Measurements from ENCODE around the gene GALNT17. TPM values are rescaled to one million over a fixed set of nuclear protein-coding genes. Genes with fewer than 3 reads are reported as not detected.

Gene GALNT17
- total RNA-seq, 1 donor from 2014 or later, result 3.9 TPM

DNA sequence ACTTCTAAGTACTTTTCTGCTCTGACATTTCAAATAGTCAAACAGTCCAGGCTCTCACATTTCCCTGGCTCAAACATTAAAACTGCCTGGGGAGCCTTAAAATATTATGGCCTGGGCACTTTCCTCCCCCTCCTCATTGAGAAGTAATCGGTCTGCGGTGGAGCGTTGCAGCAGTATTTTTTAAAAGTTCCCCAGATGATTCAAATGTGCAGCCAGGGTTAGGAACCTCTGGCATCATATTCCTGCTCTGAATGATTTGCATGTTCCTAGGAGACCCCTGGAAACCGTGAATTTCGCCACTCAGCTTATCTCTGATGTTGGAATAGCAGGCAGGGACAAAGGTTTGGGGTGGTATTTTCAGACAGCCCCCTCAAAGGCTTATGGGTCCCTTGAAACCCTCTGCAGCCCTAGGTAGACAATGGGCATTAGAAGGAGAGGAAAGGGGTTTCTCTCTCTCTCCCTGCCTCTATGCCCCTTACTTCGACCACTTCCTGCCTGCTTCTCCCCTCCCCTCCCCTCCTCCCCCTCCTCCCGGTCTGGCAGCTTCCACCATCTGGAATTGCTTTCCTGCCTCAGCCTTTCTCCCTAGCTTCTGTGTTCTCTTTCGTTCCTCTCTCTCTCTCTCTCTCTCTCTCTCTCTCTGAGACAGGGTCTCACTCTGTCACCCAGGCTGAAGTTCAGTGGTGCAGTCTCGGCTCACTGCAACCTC, 622.2 kb downstream of the GALNT17 start:
- H3K27ac Mint-ChIP-seq, result no peak overlapping the region
- H3K36me3 Mint-ChIP-seq (ENCODE audit: insufficient read depth), result no peaks in the 10 kb centered on the region
- H3K4me1 Mint-ChIP-seq (ENCODE audit: low read depth), result no peaks in the 10 kb centered on the region
- peaks cover 26% of the 10 kb centered on the region for H3K9me3 Mint-ChIP-seq (ENCODE audit: low read depth)
- TF ChIP-seq, protein P1, sequence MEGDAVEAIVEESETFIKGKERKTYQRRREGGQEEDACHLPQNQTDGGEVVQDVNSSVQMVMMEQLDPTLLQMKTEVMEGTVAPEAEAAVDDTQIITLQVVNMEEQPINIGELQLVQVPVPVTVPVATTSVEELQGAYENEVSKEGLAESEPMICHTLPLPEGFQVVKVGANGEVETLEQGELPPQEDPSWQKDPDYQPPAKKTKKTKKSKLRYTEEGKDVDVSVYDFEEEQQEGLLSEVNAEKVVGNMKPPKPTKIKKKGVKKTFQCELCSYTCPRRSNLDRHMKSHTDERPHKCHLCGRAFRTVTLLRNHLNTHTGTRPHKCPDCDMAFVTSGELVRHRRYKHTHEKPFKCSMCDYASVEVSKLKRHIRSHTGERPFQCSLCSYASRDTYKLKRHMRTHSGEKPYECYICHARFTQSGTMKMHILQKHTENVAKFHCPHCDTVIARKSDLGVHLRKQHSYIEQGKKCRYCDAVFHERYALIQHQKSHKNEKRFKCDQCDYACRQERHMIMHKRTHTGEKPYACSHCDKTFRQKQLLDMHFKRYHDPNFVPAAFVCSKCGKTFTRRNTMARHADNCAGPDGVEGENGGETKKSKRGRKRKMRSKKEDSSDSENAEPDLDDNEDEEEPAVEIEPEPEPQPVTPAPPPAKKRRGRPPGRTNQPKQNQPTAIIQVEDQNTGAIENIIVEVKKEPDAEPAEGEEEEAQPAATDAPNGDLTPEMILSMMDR (IDR thresholded peaks at IDR 0.05; ENCODE audit: unreplicated experiment), result no peak
- no peak for DNase-seq (ENCODE audit: low spot score, unreplicated experiment)
- H3K27me3 Mint-ChIP-seq, result peaks cover 50% of the 10 kb centered on the region
- no peak overlapping the region for H3K4me3 Mint-ChIP-seq (ENCODE audit: low read depth)

DNA sequence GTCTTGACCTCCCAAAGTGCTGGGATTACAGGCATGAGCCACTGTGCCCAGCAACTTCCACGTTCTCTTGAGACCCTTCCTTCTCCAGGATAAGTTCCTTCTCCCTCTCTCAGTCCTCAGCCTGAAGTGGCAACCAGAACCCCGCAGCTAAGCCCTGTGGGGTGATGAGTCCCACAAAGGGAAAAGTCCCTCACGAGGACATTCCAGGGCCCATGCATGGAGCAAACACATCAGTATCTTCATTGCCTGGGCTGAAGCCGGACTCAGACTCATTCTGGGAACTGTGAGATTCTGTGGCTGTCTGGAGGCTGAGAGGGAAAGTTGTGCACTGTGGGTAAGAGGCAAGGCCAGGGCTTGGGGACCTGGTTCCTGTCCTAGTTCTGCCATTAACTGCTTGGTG, 622.9 kb downstream of the GALNT17 start:
- Mint-ChIP-seq H3K27ac (no peak overlapping the region), H3K9me3 (ENCODE audit: low read depth) (peaks cover 22% of the 10 kb centered on the region), H3K4me1 (ENCODE audit: low read depth) (no peaks in the 10 kb centered on the region), H3K4me3 (ENCODE audit: low read depth) (no peak overlapping the region), H3K27me3 (peaks cover 46% of the 10 kb centered on the region), H3K36me3 (ENCODE audit: insufficient read depth) (no peaks in the 10 kb centered on the region)
- no peak for DNase-seq (ENCODE audit: low spot score, unreplicated experiment)
- TF ChIP-seq, protein P1 (IDR thresholded peaks at IDR 0.05; ENCODE audit: unreplicated experiment), result no peak

GRCh38 chr7:71761336-71761735, 629.4 kb downstream of the GALNT17 start:
- TF ChIP-seq, protein P1 (IDR thresholded peaks at IDR 0.05; ENCODE audit: unreplicated experiment), result no peak
- no peak for DNase-seq (ENCODE audit: low spot score, unreplicated experiment)
- peaks cover 3% of the 10 kb centered on the region for H3K36me3 Mint-ChIP-seq (ENCODE audit: insufficient read depth)
- peaks cover 4% of the 10 kb centered on the region for H3K27me3 Mint-ChIP-seq
- no peak overlapping the region for H3K4me3 Mint-ChIP-seq (ENCODE audit: low read depth)
- no peak overlapping the region for H3K27ac Mint-ChIP-seq
- H3K9me3 Mint-ChIP-seq (ENCODE audit: low read depth), result peaks cover 27% of the 10 kb centered on the region
- H3K4me1 Mint-ChIP-seq (ENCODE audit: low read depth), result no peaks in the 10 kb centered on the region

Small RNA genes lying within 50 kb of the gene (microRNA-seq; reads per million reads assigned to microRNA genes)
- gene MIR3914-1 (ENCODE audit: borderline number of aligned reads, unreplicated experiment) (not detected), gene MIR3914-2 (ENCODE audit: borderline number of aligned reads, unreplicated experiment) (not detected)

Data from progenitor cell of endocrine pancreas (in vitro differentiated cells).